ENCODE measurements around the gene RAB36.

Gene RAB36, protein sequence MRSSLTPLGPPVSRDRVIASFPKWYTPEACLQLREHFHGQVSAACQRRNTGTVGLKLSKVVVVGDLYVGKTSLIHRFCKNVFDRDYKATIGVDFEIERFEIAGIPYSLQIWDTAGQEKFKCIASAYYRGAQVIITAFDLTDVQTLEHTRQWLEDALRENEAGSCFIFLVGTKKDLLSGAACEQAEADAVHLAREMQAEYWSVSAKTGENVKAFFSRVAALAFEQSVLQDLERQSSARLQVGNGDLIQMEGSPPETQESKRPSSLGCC

DNA sequence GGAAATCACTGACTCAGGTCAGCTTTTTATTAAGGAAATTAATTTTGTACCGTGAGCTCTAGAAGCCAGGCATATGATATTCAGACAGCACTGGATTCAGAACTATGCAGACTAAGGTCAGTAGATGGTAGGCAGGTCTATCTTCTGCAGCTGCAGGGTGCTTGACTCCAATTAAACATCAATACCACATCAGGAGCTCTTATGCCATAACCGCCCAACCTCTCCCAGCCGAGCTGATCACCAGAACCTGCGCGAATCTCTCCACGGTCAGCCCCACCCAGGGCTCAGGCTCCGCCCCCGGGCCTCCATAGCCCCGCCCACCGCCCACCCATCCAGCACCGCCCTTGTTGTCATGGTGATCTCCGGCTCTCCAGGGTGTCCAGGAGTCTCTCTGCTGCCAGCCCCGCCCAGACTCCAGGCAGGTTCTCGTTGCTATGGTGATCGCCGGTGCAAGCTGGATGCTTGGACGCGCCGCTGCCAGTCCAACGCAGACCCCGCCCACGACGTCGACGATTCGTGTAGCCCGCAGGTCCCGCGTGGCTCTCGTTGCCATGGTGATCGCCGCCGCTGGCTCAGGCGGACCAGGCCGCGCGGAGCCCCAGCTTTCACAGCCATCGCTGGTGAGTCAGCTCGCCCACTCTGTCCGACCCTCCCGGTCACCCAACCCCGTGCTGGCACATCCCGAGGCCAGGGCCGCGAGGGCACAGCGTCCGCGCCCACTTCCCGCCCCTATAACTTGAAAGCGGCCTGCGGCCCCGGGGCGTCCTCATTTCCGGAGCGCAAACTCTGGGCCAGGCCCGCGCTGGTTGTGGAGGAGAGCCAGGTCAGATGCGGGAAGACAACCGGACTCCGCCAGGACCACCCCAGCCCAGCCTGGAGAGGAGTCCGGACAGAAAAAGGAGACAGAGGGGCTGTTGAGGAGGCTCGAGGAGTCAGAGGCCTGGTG lies at the start of gene RAB36:
RAB36 (plus strand) TSS at position 546 of the 946 bp plus-strand sequence. CDS start 1,140 bp downstream, outside the sequence.
- peak; percentile 93 for DNase-seq

- no peak for DNase-seq
Measured at GRCh38 chr22:23095733-23096342, 49.4 kb upstream of the RAB36 start.

GRCh38 chr22:23097412-23098229 lies 47.7 kb upstream of the RAB36 start:
- DNase-seq = no peak

DNA sequence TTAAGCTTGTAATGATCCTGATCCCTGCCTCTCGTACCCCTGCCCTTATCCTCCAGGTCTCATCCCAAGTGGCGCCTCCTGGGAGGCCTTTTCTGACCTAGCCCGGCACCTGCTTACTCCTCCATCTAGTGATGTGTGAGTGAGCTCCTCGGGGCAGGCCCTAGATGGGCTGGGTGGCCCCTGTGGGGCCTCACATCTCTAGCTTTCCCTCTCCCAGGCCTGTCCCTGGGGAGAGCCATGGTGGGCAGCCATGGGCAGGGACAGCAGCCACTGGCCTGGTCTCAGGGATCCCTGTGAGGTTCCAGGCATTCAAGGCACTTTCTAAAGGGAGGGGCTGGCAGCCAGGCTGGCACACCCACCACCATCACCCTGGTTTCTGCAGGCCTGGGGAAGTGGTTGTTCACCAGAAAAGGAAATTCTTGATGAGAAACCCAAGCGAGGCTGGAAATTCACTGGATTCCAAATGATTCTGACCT lies 47.0 kb upstream of the RAB36 start:
- DNase-seq = no peak

DNA sequence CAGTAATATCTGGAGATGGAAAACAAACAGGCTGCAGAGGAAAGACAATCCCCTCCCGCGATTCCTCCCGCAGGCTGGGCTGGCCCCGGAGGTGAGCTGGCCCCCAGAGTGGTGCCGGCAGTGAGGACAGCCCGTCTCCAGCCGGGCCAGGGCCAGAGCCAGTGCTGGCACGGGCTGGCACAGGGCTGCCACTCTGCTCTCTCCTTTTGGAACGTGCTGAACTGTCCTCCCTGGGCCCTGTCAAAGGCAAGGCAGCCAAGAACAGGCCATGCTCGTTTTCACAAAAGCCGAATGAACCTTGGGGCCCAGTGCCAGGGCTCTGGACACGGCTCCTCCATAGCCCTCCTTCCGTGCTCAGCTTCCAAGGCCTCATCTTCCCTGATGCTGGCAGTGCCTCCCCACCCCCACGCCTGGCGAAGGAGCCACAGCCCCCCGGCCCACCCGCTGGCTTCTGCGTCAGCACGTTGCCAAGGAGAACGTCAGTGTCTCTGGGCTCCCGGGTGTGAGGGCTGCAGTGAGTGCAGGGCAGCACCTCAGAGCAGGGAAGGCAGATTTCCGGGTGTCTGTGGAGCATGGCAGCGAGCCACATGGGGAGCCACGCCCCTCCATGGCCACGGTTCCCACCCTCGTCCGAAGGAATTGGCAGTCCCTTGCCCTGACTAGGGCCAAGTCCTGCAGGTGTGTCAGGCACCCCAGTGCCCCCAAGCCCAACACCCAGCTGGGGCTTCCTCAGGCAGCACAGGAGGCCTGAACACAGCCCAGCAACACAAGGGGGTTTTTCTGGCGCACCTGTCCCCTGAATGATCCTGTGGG lies 46.4 kb upstream of the RAB36 start:
- DNase-seq = no peak

- DNase-seq = no peak
Measured at GRCh38 chr22:23099531-23099804, 45.8 kb upstream of the RAB36 start.

- DNase-seq = no peak
Measured at GRCh38 chr22:23100124-23100801, 45.0 kb upstream of the RAB36 start.

DNA sequence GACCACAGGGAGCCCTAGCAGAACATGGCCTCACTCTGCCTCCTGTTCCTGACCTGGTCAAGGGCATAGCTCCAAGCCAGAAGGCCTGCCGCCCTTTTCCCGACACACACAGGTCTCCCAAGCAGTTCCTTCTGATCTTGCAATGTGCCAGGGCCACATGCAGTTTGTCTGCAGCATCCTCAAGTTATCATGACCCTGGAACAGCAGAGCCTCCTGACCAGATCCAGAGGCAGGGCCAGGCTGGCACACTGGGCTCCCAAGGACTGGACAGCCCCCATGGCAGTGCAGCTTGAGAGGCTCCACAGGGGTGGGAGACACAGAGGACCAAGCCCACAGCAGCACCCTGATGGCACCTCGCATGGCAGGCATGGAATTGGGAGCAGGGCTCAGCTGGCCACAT lies 43.8 kb upstream of the RAB36 start:
- DNase-seq = no peak

GRCh38 chr22:23102002-23102655 lies 43.1 kb upstream of the RAB36 start:
- DNase-seq = no peak

- DNase-seq = no peak
Measured at GRCh38 chr22:23102776-23103175, 42.5 kb upstream of the RAB36 start.

- DNase-seq = no peak
Measured at GRCh38 chr22:23103199-23103954, 41.9 kb upstream of the RAB36 start.

GRCh38 chr22:23104187-23104971 lies 40.9 kb upstream of the RAB36 start:
- no peak for DNase-seq

DNA sequence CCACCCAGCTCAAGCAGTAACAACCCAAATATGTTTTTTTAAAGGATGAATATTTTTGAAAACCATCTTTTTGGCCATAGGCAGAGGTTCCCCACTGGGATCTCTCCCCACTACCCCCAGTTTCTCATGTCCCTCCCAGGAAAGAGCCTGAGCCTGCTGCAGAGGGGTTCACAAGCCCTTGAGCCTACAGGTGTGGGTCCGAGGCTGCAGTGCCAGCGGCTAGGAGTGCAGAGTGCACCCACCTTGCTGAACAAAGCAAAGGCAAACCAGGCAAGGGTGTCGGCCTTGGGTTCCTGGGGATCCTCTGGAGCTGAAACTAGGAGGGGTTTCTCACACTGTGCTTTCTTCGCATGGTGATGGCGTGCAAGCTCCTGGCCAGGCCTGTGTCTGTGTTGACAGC lies 40.0 kb upstream of the RAB36 start:
- no peak for DNase-seq

GRCh38 chr22:23105919-23106318 lies 39.4 kb upstream of the RAB36 start:
- DNase-seq = no peak

DNA sequence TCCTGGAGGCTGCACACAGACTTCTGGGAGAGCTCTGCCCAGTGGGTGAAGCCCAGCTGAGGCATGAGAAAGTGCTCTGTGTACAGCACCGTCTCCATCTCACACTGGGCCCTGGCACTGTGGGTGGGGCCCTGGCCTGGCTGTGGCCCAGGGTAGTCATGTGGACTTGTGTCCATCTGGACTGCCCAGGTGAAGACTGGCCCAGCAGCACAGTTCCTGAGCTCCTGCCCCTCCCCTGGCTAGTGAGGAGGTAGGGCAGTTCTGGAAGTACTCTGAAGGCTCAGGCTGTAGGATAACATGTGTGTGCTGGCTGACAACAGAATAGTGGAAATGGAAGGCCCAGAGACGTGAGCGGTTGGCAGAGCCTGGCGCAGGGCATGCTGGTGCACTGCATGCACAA lies 38.9 kb upstream of the RAB36 start:
- no peak for DNase-seq

DNA sequence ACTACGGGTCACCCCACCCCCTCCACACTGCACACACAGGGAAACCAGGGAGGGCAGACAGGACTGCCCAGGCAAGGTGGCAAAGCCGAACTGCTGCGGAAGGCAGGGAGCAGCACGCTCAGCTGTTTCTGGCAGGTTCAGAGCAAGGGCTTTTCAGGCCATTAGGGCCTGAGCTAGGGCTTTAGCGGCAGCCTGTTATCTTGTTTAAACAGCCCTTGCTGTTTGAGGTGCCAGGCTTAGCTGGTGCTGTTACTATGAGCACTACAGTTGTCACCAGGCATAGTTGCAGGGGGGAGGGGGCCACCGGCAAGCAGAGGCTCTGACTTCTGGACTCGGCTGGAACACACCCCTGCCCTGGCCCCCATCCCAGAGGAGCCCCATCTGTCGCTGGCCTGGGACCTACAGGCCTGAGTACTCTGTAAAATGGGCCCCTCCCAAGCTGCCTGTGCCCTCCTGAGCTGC lies 38.3 kb upstream of the RAB36 start:
- DNase-seq = no peak

DNA sequence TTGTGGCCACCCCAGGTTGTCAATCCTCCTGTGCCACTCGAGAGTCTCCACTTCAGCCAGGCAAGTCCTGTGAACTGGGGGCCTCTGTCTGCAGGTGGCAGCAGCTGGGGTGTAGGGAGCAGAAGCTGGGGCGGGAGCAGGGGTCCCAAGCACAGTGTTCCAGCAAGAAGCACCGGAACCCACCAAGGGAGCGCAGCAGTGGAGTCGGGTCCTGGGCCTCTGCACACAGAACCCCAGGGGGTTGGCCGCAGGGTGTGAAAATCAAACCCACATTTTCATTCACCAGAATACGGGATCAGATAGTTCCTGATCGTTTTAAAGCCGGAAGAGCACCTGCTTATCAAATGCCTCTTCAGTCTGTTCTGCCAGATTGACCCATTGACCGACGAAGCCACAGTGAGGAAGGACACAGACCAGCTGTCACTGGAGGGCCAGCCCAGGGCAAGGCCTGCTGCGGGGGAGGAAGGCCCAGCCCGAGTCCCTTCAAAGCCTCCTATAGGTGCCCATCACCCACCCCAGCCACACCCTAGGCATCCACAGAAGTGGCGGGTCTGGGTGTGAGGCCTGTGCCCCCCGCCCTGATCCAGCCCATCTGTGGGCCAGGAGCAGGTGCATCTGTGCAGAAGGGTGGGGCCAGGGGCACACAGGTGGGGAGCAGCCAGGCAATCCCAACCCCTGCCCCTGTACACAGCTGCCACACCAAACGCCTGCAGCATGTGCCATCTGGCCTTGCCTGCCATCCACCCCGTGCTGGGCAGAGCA lies 37.6 kb upstream of the RAB36 start:
- peak; percentile 2 for DNase-seq

Measured in SHP77 treated with DMSO at 0.1 percent for 48 hours (cell line).